GM06990 (cell line): Measurements from ENCODE around the gene PCP4L1.

Experiments used
- DNase-seq: peaks from one replicate; pipeline ENCODE4 v3.0.0-alpha.2; 2011; ENCODE audit not compliant: insufficient read length; ENCODE audit errors: extremely low read depth
- H3K27me3 ChIP-seq: replicated peaks from 2 replicates; pipeline ENCODE4 v1.6.0; 2011; ENCODE audit warnings: low read length; ENCODE audit not compliant: control insufficient read depth, insufficient read depth
- H3K36me3 ChIP-seq: 2 replicates; pipeline ENCODE4 v1.5.1; 2011; ENCODE audit warnings: low read length; ENCODE audit not compliant: control insufficient read depth, insufficient read depth
- H3K4me3 ChIP-seq: replicated peaks from 2 replicates; pipeline ENCODE4 v1.5.1; 2011; ENCODE audit warnings: low read depth, mild to moderate bottlenecking, control low read depth, low read length
- TF ChIP-seq, protein P1 (sequence below): IDR thresholded peaks from 2 replicates; pipeline ENCODE4 v1.5.1; 2011; ENCODE audit warnings: low read length, control low read depth, mild to moderate bottlenecking, inconsistent platforms; ENCODE audit not compliant: insufficient read depth, poor library complexity, severe bottlenecking

Gene PCP4L1

GRCh38 chr1:161287482-161288054, 29.0 kb downstream of the PCP4L1 start:
- TF ChIP-seq, protein P1, sequence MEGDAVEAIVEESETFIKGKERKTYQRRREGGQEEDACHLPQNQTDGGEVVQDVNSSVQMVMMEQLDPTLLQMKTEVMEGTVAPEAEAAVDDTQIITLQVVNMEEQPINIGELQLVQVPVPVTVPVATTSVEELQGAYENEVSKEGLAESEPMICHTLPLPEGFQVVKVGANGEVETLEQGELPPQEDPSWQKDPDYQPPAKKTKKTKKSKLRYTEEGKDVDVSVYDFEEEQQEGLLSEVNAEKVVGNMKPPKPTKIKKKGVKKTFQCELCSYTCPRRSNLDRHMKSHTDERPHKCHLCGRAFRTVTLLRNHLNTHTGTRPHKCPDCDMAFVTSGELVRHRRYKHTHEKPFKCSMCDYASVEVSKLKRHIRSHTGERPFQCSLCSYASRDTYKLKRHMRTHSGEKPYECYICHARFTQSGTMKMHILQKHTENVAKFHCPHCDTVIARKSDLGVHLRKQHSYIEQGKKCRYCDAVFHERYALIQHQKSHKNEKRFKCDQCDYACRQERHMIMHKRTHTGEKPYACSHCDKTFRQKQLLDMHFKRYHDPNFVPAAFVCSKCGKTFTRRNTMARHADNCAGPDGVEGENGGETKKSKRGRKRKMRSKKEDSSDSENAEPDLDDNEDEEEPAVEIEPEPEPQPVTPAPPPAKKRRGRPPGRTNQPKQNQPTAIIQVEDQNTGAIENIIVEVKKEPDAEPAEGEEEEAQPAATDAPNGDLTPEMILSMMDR: no peak
- no peaks in the 10 kb centered on the region for H3K36me3 ChIP-seq
- no peak for DNase-seq

DNA sequence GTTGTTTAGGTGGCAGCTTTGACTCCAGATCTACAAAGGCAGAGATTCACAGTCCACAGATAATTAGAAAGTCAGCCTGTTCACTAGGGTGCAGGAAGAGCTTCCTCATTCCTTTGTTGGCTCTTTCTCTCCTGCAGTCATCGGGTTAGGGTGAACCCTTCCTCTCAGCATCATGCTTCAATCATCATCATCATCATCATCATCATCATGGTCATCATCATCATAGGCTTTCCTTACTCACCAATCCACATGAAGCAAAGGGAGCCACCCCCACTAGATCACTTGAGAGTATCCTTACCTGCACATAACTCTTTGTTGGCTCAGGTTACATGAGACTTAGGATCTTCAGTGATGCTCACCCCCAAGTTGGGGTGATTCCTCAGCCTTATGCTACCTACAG, 32.2 kb downstream of the PCP4L1 start:
- TF ChIP-seq, protein P1: no peak
- Histone ChIP-seq H3K36me3 (no peaks in the 10 kb centered on the region), H3K4me3 (no peak overlapping the region), H3K27me3 (no peaks in the 10 kb centered on the region)
- DNase-seq: no peak

More at GRCh38 chr1:161287482-161288054, 29.0 kb downstream of the PCP4L1 start:
- Histone ChIP-seq H3K4me3 (no peak overlapping the region), H3K27me3 (peaks cover 1% of the 10 kb centered on the region; the same call in 1 of the 2 replicates)

DNA sequence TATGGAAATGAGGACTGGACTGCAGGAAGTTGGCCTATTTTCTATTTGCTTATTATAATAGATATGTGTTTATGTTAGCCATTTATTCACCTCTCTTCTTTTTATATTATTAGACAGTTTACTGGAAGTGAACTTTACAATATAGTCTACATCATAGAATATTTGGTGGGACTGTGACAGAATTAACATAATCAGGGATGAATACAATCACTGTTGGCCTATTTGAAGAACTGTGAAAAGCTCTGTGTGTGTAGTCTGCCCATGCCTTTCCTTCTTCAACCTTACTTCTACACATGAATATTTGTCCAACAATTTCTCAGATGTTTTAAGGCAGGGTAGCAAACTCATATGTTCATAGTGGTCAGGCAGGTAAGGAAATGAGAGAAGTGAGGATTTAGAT, 38.9 kb downstream of the PCP4L1 start:
- DNase-seq: no peak
- no peaks in the 10 kb centered on the region for H3K36me3 ChIP-seq
- TF ChIP-seq, protein P1: no peak
- no peak overlapping the region for H3K4me3 ChIP-seq
- H3K27me3 ChIP-seq: no peaks in the 10 kb centered on the region

DNA sequence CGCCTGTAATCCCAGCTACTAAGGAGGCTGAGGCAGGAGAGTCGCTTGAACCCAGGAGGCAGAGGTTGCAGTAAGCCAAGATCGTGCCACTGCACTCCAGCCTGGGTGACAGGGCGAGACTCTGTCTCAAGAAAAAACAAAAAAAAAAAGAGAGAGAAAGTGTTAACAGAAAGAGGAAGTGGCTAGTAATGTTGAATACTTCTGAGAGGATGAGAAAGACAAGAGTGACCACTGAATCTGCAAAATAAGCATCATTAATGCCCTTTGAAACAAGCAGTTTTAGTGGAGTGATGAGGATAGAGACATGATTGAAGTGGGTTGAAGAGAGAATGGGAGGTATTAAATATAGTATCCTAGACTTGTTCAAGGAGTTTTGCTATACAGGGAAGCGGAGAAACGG, 39.6 kb downstream of the PCP4L1 start:
- DNase-seq: no peak
- Histone ChIP-seq H3K4me3 (no peak overlapping the region), H3K36me3 (no peaks in the 10 kb centered on the region), H3K27me3 (no peaks in the 10 kb centered on the region)
- TF ChIP-seq, protein P1: no peak

DNA sequence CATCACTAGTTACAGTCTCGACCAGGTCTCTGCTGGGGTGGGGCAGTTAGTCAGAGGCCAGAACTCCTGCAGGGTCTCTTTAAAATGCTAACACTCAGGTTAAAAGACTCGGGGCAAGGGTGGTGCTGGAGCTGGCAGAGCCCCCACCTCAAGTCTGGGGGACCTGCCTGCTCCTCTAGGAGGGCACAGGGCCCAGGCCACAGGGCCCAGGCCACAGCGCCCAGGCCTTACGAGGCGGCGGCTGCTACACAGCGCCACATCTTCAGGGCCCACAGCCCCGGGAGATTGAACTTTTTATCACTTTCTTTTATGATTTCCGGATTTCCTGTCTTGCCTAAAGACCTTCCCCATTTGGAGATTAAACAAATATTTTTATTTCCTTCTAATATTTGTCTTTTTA, 40.8 kb downstream of the PCP4L1 start:
- Histone ChIP-seq H3K36me3 (no peaks in the 10 kb centered on the region), H3K27me3 (no peaks in the 10 kb centered on the region), H3K4me3 (no peak overlapping the region)
- no peak for DNase-seq
- TF ChIP-seq, protein P1: no peak

- TF ChIP-seq, protein P1: no peak
- Histone ChIP-seq H3K27me3 (no peaks in the 10 kb centered on the region), H3K36me3 (no peaks in the 10 kb centered on the region), H3K4me3 (no peak overlapping the region)
- no peak for DNase-seq
These were observed 41.9 kb downstream of the PCP4L1 start for GRCh38 chr1:161300478-161300877.
